ENCODE data around the gene SNX8. TPM values are rescaled to one million over a fixed set of nuclear protein-coding genes. Genes with fewer than 3 reads are reported as not detected.

Gene SNX8
- total RNA-seq, 2 experiments from 2014 or later, result 31.7 to 36.8 TPM

DNA sequence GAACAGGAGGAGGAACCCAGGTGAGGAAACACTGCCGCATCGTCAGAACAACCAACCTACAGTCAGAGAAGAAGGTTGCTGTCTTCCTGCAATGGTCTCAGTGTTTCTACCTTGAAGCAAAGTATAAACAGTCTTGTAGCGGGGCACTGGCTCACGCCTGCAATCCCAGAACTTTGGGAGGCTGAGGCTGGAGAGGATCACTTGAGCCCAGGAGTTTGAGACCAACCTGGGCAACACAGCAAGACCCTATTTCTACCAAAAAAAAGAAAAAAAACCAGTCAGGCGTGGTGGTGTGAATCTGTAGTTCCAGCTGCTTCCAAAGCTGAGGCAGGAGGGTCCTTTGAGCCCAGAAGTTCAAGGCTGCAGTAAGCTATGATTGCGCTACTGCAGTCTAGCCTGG is 23.4 kb downstream of the SNX8 start:
- Mint-ChIP-seq H3K4me1 (ENCODE audit: low read depth) (no peaks in the 10 kb centered on the region), H3K9me3 (no peaks in the 10 kb centered on the region), H3K4me3 (no peak overlapping the region), H3K27ac (no peak overlapping the region), H3K36me3 (ENCODE audit: low read depth) (no peaks in the 10 kb centered on the region), H3K27me3 (no peaks in the 10 kb centered on the region)
- DNase-seq (no peak), ATAC-seq (no peak)
- POLR2A ChIA-PET, result no interaction called here
- CTCF ChIA-PET, result no interaction called here
- intact Hi-C loops (cut with micrococcal nuclease), result no loop called here
- TF ChIP-seq, protein P1, sequence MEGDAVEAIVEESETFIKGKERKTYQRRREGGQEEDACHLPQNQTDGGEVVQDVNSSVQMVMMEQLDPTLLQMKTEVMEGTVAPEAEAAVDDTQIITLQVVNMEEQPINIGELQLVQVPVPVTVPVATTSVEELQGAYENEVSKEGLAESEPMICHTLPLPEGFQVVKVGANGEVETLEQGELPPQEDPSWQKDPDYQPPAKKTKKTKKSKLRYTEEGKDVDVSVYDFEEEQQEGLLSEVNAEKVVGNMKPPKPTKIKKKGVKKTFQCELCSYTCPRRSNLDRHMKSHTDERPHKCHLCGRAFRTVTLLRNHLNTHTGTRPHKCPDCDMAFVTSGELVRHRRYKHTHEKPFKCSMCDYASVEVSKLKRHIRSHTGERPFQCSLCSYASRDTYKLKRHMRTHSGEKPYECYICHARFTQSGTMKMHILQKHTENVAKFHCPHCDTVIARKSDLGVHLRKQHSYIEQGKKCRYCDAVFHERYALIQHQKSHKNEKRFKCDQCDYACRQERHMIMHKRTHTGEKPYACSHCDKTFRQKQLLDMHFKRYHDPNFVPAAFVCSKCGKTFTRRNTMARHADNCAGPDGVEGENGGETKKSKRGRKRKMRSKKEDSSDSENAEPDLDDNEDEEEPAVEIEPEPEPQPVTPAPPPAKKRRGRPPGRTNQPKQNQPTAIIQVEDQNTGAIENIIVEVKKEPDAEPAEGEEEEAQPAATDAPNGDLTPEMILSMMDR (IDR thresholded peaks at IDR 0.05), result no peak

DNA sequence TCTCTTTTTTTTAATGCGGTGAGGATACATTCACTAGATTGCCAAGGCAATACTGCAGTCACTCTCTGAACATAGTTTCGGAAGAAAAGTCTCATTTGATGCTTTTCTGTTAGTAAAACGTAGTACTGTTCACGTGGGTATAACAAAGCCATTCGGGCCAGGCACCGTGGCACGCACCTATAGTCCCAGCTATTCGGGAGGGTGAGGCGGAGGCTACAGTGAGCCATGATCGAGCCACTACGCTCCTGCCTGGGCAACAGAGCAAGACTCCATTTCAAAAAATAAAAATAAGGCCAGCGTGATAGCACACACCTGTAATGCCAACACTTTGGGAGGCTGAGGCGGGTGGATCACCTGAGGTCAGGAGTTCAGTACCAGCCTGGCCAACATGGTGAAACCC is 24.6 kb downstream of the SNX8 start:
- TF ChIP-seq, protein P1 (IDR thresholded peaks at IDR 0.05), result no peak
- DNase-seq, result no peak
- Mint-ChIP-seq H3K27ac (no peak overlapping the region), H3K4me1 (ENCODE audit: low read depth) (no peaks in the 10 kb centered on the region), H3K36me3 (ENCODE audit: low read depth) (no peaks in the 10 kb centered on the region), H3K4me3 (no peak overlapping the region), H3K27me3 (no peaks in the 10 kb centered on the region), H3K9me3 (no peaks in the 10 kb centered on the region)
- no peak for ATAC-seq
- ChIA-PET POLR2A (no interaction called here), CTCF (no interaction called here)
- intact Hi-C loops (cut with micrococcal nuclease), result no loop called here

DNA sequence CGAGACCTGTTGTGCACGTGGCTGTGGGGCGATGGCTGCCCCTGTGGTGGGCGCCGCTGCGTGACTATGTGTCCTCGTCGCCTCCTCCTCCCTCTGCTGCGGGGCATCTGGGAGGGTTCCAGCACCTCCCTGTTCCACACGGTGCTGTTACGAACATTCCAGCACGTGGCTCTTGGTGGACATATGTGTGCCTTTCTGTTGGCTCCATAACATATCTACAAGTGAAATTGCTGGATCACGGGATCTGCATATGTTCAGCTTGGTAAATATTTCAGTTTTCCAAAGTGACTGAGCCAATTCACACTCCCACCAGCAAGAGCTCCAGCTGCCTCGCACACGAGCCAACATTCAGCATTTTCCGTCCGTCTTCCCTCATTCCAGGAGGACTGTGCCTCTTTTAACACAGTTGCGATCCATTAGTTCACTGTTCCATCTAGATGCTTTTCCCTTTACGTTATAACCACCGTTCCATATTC is 25.1 kb downstream of the SNX8 start:
- TF ChIP-seq, protein P1 (IDR thresholded peaks at IDR 0.05), result no peak
- ChIA-PET CTCF (no interaction called here), POLR2A (no interaction called here)
- no peaks in the 10 kb centered on the region for H3K36me3 Mint-ChIP-seq (ENCODE audit: low read depth)
- no peak for DNase-seq
- intact Hi-C loops (cut with micrococcal nuclease), result no loop called here
- H3K9me3 Mint-ChIP-seq, result no peaks in the 10 kb centered on the region
- no peak overlapping the region for H3K27ac Mint-ChIP-seq
- H3K4me3 Mint-ChIP-seq, result no peak overlapping the region
- no peaks in the 10 kb centered on the region for H3K4me1 Mint-ChIP-seq (ENCODE audit: low read depth)
- ATAC-seq, result no peak
- no peaks in the 10 kb centered on the region for H3K27me3 Mint-ChIP-seq

DNA sequence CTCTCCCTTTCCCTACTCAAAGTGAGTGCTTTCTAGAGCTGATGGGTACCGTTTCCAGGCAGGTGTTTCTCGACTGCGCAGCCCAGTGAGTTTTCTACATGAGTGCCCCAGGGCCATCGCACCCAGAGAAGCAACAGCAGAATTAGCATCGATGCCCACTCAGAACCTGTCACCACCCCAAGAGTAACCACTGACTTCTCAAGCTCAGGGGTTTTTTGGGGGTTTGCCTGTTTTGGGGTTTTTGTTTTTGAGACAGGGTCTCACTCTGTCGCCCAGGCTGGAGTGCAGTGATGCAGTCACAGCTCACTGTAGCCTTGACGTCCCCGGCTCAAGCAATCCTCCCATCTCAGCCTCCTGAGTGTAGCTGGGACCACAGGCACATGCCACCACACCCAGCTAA is 25.7 kb downstream of the SNX8 start:
- ATAC-seq, result no peak
- Mint-ChIP-seq H3K27me3 (no peaks in the 10 kb centered on the region), H3K9me3 (no peaks in the 10 kb centered on the region), H3K27ac (no peak overlapping the region), H3K4me1 (ENCODE audit: low read depth) (no peaks in the 10 kb centered on the region), H3K36me3 (ENCODE audit: low read depth) (no peaks in the 10 kb centered on the region), H3K4me3 (no peak overlapping the region)
- DNase-seq, result no peak
- ChIA-PET POLR2A (no interaction called here), CTCF (no interaction called here)
- intact Hi-C loops (cut with micrococcal nuclease), result no loop called here
- TF ChIP-seq, protein P1 (IDR thresholded peaks at IDR 0.05), result no peak

DNA sequence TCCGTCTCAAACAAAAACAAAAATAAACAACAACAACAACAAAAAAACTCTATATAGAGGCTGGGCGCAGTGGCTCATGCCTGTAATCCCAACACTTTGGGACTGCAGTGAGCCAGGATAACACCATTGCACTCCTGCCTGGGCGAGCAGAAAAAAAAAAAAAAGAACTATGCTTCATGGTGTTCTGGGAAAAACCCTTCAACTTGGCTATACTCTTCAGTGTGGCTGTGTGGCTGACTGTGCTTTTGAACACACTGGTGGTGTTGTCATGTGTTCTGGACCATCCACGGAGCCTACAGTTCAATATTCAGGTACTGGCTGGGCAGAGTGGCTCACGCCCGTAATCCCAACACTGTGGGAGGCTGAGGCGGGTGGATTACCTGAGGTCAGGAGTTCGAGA is 26.5 kb downstream of the SNX8 start:
- Mint-ChIP-seq H3K27ac (no peak overlapping the region), H3K4me1 (ENCODE audit: low read depth) (no peaks in the 10 kb centered on the region), H3K27me3 (no peaks in the 10 kb centered on the region), H3K36me3 (ENCODE audit: low read depth) (no peaks in the 10 kb centered on the region), H3K9me3 (no peaks in the 10 kb centered on the region), H3K4me3 (no peak overlapping the region)
- intact Hi-C loops (cut with micrococcal nuclease), result no loop called here
- TF ChIP-seq, protein P1 (IDR thresholded peaks at IDR 0.05), result no peak
- DNase-seq, result no peak
- CTCF ChIA-PET, result no interaction called here
- POLR2A ChIA-PET, result no interaction called here
- no peak for ATAC-seq

All from activated CD8-positive, alpha-beta T cell treated with anti-CD3 and anti-CD28 coated beads for 36 hours (primary cell).